HG02623 (cell line): ENCODE results near the gene NTM.
A peak's percentile ranks its signal among the peaks of the same experiment; 100 is the strongest.

Experiments
- ATAC-seq: cut with Tn5 transposase; IDR thresholded peaks from one replicate; pipeline ENCODE4 v1.9.1; 2021; ENCODE audit warnings: moderate library complexity; ENCODE audit not compliant: unreplicated experiment

NTM gene

DNA sequence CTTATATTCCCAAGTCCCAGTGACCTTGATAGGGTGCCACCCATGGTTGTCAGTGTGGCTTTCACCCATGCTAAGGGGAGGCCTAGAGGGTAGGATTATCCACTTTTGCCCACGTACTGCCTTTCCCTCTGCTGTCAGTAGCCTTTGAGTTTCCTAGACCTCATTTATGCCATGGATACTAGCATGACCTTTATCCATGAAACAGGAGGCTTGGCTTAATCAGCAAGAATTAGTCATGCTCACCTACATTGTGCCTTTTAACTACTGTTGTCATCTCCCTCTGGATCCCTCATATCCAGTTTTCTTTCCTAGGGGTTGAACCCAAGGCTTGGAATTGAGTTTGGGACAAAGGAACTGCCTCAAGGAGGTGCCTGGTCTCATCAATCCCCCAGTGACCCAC is 716.7 kb downstream of the NTM start:
- no peak for ATAC-seq

DNA sequence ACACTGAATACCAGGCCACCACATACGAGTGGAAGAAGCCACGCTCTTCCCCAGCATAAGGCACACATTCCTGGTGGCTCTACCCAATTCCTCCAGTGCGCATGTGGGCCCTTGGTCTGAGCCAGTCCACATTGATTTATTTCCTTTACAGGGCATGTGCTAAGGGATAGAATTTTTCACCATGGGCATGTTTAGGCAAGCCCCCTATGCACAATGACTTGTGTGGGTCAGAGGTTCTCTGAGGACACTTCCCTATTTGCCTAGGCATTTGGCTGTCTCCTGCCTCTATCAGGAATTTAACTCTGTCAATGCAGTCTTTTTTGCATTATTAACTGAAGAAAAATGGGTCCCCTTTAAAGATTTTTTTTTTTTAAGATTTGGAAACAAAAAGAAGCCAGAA is 718.1 kb downstream of the NTM start:
- no peak for ATAC-seq

DNA sequence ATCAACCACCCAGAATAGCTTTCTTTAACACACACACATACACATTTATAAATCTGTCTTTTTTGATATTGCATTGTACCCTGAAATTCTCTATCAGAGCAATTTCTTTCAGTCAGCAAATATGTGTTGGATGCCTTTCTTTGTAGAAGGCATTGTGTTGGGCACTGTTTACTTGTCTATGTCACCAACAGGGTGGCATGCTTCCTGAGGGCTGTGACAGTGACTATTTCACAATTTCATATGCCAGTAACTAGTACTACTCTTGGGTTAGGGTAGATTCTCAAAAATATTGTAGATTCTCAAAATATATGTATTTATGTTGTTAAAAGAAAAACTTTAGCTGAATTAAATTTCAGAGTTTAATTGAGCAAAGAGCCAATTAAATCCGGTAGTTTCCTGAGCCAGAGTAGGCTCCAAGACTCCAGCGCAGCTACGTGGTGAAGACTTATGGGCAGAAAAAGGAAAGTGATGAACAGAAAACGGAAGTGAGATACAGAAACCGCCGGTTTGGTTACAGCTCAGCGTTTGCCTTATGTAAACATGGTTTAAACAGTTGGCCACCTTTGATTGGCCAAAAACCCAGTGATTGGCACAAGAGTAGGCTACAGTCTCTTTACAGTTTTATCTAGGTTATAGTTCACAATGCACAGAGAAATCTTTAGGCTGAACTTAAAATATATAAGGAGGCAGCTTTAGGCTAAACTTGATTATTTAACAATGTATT is 723.3 kb downstream of the NTM start:
- ATAC-seq: no peak

DNA sequence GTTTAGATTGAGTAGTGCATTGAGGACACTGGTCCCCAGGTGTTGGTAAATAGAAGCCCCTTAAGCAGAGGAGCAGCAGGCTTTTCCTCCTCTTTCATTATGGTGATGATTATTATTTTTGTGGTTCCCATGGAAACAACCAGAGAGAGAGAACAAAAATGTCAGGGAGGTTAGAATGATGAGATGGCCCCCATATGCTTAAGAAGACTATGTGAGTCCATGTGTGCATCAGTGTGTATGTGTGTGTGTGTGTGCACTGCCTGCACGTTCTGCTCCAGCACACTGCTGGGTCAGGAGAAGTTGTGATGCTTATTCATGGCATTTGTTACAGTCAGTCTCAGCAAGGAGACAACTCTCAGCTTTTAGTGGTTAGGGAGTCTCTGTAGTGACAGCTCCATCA is 724.2 kb downstream of the NTM start:
- no peak for ATAC-seq

DNA sequence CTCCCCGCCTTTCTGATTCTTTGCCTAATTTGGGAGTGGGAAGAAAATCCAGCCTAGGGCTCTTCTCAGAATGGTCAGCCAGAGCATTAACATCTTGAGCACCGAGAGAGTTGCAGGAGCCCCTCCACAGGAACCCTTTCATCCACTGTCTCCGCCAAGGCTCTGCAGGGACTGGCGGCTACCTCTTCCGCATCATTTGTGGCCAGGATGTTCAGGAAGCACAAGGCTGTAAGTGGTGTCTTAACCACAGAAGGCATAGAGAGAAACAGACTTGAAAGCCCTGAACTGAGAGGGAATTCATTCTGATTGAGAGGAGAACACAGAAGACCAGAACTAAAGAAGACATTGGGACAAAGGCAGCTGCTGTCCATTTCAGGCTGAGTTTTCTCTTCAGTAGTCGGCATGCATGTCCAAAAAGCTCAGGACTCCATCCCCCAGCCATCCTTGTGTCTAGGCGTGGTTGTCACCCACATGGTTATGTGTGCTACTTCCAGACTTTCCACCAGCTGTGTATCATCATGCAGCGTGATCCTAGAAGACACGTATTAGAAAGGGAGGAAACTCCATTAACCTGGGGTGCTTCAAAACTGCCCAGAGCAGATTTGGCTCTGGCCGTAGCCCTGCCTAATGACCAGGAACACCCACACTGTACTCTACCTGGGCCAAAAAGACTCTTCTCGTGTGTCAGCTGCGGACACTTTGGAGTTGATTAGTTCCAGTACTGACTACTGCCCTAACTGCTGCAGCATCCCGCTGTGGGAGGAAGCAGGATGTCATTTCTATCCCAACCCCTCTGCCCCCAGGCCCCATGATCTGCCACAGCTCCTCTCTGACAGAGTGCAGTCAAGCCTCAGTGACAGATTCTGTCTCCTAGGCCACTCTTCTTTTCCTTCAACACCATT is 725.1 kb downstream of the NTM start:
- ATAC-seq: no peak

DNA sequence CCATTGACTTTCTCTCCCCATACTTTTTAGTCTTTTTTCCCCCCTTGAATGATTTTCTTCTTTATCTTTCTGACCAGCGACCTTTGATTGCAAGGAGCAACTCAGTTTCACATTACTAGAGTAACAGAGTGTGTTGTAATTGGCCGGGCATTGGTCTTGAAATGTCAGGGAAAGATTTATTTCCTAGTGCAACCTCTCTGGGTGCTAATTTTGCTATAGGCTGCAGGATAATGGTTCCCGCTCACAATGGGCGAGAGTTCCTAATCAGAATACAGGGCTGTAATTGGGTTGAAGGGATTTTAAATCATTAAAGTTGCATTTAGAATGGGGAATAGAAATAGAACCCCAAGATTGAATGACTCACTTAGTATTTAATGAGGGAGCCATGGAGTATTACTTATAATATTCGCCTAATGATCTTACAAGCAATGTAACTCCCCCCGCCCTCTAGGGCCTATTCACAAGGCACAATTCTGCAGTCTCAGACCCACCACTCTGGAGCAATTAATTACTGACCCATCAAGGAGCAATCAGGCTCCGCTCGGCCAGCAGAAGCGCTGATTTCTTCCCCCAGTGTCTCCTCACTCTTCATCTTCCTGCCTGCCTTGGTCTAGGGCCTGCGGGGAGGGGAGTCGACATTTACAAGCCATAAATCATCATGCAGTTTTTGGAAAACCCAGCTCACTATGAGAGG is 725.9 kb downstream of the NTM start:
- ATAC-seq: no peak

DNA sequence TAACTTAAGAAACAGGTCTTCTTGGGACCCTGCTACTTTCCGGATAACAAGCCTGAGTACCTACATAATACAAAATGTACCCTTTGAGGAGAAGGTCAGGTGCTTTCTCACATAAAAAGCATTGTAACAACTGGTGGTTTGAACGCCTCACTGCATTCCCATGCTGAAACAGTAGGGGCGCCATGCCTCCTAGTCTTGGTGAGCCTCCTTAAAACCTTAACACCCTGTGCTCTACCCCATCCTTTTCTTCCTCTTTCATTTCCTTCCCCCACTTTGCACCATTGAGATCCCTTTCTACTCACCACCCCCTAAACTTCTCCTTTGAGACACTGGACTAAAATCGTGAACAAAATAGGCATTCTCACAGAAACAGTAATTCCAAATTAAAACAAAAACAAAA is 729.3 kb downstream of the NTM start:
- peak; percentile 60 for ATAC-seq

DNA sequence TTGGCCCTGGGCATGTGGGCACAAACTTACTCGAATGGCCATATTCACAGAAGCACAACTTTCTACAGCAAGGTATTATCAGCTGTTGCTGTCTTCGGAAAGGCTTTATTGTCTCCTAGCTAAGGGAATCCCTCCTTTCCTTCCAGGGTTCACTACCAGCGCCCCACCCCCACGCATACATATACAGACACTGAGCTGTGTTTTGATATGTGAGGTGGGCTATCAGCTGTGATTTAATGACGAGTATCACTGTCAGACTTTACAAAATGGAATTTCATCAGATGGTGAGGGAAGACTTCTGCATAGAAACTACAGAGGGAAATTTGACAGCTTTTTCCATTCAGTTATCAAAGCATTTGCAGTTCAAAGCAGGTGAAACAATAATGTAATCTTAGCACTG is 730.2 kb downstream of the NTM start:
- ATAC-seq: no peak

- ATAC-seq: no peak
Observed at GRCh38 chr11:132101881-132102280, 731.5 kb downstream of the NTM start.

- ATAC-seq: no peak
Observed at GRCh38 chr11:132103021-132103420, 732.6 kb downstream of the NTM start.

GRCh38 chr11:132106096-132106982 is 735.9 kb downstream of the NTM start:
- no peak for ATAC-seq

GRCh38 chr11:132111316-132111715 is 740.9 kb downstream of the NTM start:
- ATAC-seq: no peak

DNA sequence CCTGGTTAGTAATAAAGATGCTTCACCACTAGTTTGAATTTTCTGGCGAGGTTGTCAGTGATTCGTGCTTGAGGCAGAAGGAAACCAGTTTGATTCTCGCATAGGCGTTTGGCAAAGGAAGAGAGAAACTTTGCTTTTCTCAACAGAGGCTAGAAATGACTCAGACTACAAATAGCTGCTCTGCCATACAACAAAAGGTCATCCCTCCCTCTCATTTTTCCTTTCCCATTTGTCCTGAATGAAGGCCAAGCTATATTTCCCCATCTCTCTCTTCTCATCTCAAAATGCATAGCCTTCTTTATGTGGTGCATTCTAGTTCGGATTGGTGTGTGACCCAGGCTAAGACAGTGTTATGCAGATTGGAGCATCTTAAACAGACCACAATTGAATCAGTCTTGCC is 741.4 kb downstream of the NTM start:
- no peak for ATAC-seq

DNA sequence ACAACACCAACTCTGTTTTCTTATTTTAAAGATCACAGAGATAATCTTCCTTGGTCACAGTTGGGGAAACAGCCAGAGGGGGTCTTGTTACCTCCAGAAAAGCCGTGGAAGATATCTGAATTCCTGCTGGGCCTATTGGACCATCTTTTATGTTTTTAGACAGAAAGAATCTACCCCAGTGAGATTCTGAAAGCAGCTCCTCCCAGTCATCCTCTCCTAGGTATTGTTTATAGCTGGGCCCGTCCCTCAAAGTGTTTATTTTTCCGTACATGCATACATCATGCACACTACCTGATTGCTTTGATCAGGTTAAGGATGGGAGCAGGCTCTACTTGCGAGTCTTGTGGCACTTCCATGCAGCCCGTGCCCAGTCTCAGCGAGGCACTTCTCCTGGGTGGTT is 742.4 kb downstream of the NTM start:
- no peak for ATAC-seq

- ATAC-seq: no peak
Observed at GRCh38 chr11:132114185-132114584, 743.8 kb downstream of the NTM start.

DNA sequence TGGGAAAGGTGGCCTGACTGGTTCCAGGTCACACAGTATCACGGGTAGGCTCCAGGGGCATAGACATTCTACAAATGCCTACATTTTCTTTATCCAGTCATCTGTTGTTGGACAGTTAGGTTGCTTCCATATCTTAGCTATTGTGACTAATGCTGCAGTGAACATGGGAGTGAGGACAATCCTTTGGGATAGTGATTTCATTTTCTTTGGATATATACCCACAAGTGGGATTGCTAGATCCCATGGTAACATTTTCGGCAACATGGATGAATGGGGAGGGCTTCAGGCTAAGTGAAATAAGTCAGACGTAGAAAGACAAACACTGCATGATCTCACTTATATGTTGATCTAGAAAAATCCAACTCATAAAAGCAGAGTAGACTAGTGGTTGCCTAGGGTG is 744.3 kb downstream of the NTM start:
- ATAC-seq: no peak

DNA sequence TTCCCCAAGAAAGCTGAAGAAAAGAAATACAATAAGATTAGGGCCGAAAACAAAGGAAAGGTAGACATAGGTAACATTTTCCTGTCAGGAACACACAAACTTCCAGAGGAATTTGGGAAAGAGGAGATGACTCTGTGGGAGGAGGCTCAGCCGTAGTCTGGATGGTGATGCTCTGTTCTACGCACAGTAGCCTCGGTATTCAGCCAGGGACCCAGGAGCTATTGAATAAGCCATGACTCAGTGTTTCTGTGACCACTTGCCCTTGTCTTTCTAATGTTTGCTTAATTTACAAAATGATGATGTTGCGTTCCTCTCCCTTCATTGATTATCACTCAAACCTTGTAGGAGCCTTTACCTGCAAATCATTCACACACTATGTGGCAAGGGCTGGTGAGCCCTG is 745.0 kb downstream of the NTM start:
- no peak for ATAC-seq

DNA sequence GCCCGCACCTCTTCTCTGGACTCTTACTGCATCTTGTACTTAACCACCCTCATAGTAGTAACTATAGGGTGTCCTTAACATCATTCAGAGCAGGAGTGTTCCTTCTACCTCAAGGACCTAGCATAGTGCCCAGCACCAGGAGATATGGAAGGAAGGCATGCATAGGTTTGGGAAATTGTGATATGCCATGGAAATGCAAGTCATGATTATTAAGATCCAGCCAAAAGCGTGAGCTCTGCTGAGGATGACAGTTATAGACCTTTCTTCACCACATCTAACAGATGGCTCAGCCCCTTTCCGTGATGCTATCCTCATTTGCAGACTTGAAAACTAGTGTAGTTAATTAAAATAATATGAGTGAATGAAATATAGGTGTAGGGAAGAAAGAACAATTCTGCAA is 746.1 kb downstream of the NTM start:
- no peak for ATAC-seq

DNA sequence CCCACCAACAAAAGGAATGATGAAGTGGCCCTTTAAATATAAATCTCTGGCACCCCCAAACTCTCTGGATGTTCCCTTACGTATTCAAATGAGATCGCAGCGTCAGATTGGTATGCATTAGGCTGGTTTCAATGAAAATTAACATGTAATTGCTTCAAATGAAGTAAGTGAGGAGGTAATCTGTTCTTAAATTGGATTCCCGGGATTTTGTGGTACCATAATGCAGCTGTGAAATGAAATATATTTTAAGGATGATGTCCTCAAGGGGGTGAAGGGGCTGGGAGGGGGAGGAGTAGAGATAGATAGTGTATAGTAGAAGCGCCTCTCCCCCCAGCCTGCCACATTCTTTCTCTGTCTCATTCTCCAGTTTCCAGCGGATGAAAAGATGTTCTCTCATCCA is 748.2 kb downstream of the NTM start:
- no peak for ATAC-seq

DNA sequence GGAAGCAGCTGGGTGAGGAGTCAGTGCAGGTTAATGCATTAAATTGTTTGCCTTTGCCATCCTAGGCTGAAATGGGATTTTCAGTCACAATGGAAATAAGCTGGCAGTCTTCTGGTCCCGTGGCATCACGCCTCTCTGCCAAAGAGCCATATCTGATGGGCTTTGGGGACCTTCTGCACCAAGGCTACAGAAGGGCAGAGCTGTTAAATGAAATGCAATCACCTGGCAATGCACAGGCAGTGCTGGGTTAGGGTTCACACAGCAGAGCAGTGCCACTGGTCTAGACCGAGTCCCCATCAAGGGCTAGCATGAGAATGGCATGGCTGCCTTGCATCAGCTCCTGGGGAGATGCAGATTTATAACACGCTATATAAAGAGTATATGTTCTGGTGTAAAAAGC is 749.2 kb downstream of the NTM start:
- no peak for ATAC-seq

GRCh38 chr11:132122735-132123134 is 752.3 kb downstream of the NTM start:
- no peak for ATAC-seq
